NCI-H2196 treated with DMSO at 0.1 percent for 48 hours (cell line): ENCODE measurements around the gene HLTF.
"Not testable (repeated sequence)": the region's sequence is repeated elsewhere in the genome, so short reads cannot be mapped to it uniquely, and the experiment has no call there.

Experiments
- DNase-seq: peaks from one replicate; lab custom pipeline; 2025; ENCODE audit not compliant: unreplicated experiment; lab: John Stamatoyannopoulos, UW

HLTF gene

GRCh38 chr3:148992635-148993255 is 93.6 kb downstream of the HLTF start:
- DNase-seq = no peak

GRCh38 chr3:148992027-148992634 is 94.2 kb downstream of the HLTF start:
- no peak for DNase-seq

GRCh38 chr3:148991219-148992026 is 94.9 kb downstream of the HLTF start, which contains the start of gene GYG1:
Gene GYG1 (plus strand): TSS chr3:148991540. CDS start chr3:148991641, 101 bp downstream.
- peak; percentile 70 for DNase-seq

- DNase-seq = no peak
Measured at GRCh38 chr3:148990236-148990635, 96.1 kb downstream of the HLTF start.

GRCh38 chr3:148987551-148987950 is 98.8 kb downstream of the HLTF start:
- not testable (repeated sequence) for DNase-seq

GRCh38 chr3:148981273-148981672 is 105.1 kb downstream of the HLTF start:
- no peak for DNase-seq
